Stimulated activated CD8-positive, alpha-beta memory T cell treated with anti-CD3 and anti-CD28 coated beads, Interleukin-4, amount 100 ng/mL, for 24 hours (primary cell): ENCODE data around the gene PLCB4.

ENCODE experiments used
- DNase-seq: peaks from one replicate; pipeline ENCODE4 v3.0.0-alpha.2; 2020; ENCODE audit warnings: low read depth

PLCB4 gene

GRCh38 chr20:9402546-9402945, 333.7 kb downstream of the PLCB4 start:
- no peak for DNase-seq

- no peak for DNase-seq
These were observed 334.6 kb downstream of the PLCB4 start for GRCh38 chr20:9403448-9403847.

GRCh38 chr20:9407805-9408421, 339.0 kb downstream of the PLCB4 start:
- DNase-seq, result no peak

- no peak for DNase-seq
These were observed 339.8 kb downstream of the PLCB4 start for GRCh38 chr20:9408422-9409300.

GRCh38 chr20:9409352-9409751, 340.5 kb downstream of the PLCB4 start:
- DNase-seq, result no peak

GRCh38 chr20:9409981-9410380, 341.1 kb downstream of the PLCB4 start:
- no peak for DNase-seq

GRCh38 chr20:9411833-9412232, 342.9 kb downstream of the PLCB4 start:
- DNase-seq, result no peak

GRCh38 chr20:9412309-9412708, 343.4 kb downstream of the PLCB4 start:
- DNase-seq, result no peak

- no peak for DNase-seq
These were observed 344.1 kb downstream of the PLCB4 start for GRCh38 chr20:9413001-9413400.

- no peak for DNase-seq
These were observed 346.5 kb downstream of the PLCB4 start for GRCh38 chr20:9415426-9415825.

GRCh38 chr20:9416421-9416820, 347.5 kb downstream of the PLCB4 start:
- DNase-seq, result no peak

GRCh38 chr20:9417665-9418064, 348.8 kb downstream of the PLCB4 start:
- DNase-seq, result no peak

- no peak for DNase-seq
These were observed 353.6 kb downstream of the PLCB4 start for GRCh38 chr20:9422321-9423057.

- DNase-seq, result no peak
These were observed 355.7 kb downstream of the PLCB4 start for GRCh38 chr20:9424551-9424950.

- no peak for DNase-seq
These were observed 358.8 kb downstream of the PLCB4 start for GRCh38 chr20:9427430-9428291.

GRCh38 chr20:9428292-9428607, 359.4 kb downstream of the PLCB4 start:
- DNase-seq, result no peak

GRCh38 chr20:9439806-9440205, 370.9 kb downstream of the PLCB4 start:
- no peak for DNase-seq

GRCh38 chr20:9440892-9441291, 372.0 kb downstream of the PLCB4 start:
- no peak for DNase-seq

GRCh38 chr20:9441948-9442347, 373.1 kb downstream of the PLCB4 start:
- DNase-seq, result no peak

GRCh38 chr20:9442858-9443257, 374.0 kb downstream of the PLCB4 start:
- DNase-seq, result no peak

GRCh38 chr20:9444921-9445320, 376.0 kb downstream of the PLCB4 start:
- DNase-seq, result no peak

- DNase-seq, result no peak
These were observed 378.3 kb downstream of the PLCB4 start for GRCh38 chr20:9447182-9447581.
